Osteoblast (primary cell): Measurements from ENCODE around the gene MRGPRE. TPM values are rescaled to one million over a fixed set of nuclear protein-coding genes. Genes with fewer than 3 reads are reported as not detected.
"Not testable (repeated sequence)": the region's sequence is repeated elsewhere in the genome, so short reads cannot be mapped to it uniquely, and the experiment has no call there.

ENCODE experiments used
- DNase-seq: peaks from one replicate; pipeline ENCODE4 v3.0.0; 2011; ENCODE audit warnings: low spot score, mixed read lengths; ENCODE audit not compliant: insufficient read length; ENCODE audit errors: missing footprints
- H2AFZ ChIP-seq: 2 replicates; pipeline ENCODE4 v1.6.0; 2011; ENCODE audit warnings: mild to moderate bottlenecking, low read length
- H3K27ac ChIP-seq: 2 replicates; pipeline ENCODE4 v1.5.1; 2011; ENCODE audit warnings: mild to moderate bottlenecking, low read depth, low read length, moderate library complexity
- H3K27me3 ChIP-seq: 2 replicates; pipeline ENCODE4 v1.6.0; 2012; ENCODE audit warnings: mild to moderate bottlenecking, control low read depth, inconsistent platforms, low read length, moderate library complexity; ENCODE audit not compliant: insufficient read depth
- H3K36me3 ChIP-seq: 2 replicates; pipeline ENCODE4 v1.5.1; 2011; ENCODE audit warnings: mild to moderate bottlenecking, low read length, control low read depth, moderate library complexity; ENCODE audit not compliant: insufficient read depth
- H3K4me1 ChIP-seq: 2 replicates; pipeline ENCODE4 v1.5.1; 2011; ENCODE audit warnings: mild to moderate bottlenecking, low read length, control low read depth, moderate library complexity; ENCODE audit not compliant: insufficient read depth
- H3K4me2 ChIP-seq: 2 replicates; pipeline ENCODE4 v1.6.0; 2011; ENCODE audit warnings: mild to moderate bottlenecking, low read length; ENCODE audit not compliant: insufficient read depth
- H3K4me3 ChIP-seq: fragments of 200-600 bp; sonication (generic); 3 replicates; pipeline ENCODE4 v1.5.1; 2012; ENCODE audit warnings: mild to moderate bottlenecking, low read length, inconsistent platforms; ENCODE audit not compliant: insufficient read depth
- H3K79me2 ChIP-seq: 2 replicates; pipeline ENCODE4 v1.6.0; 2012; ENCODE audit warnings: mild to moderate bottlenecking, low read length, control low read depth, inconsistent platforms; ENCODE audit not compliant: insufficient read depth
- H3K9me3 ChIP-seq: 2 replicates; pipeline ENCODE4 v1.5.1; 2011; ENCODE audit warnings: low read depth, low read length, control low read depth
- H4K20me1 ChIP-seq: 2 replicates; pipeline ENCODE4 v1.6.0; 2012; ENCODE audit warnings: mild to moderate bottlenecking, low read length, control low read depth; ENCODE audit not compliant: insufficient read depth
- CTCF ChIP-seq: IDR thresholded peaks from 2 replicates; pipeline ENCODE4 v1.5.1; 2011; ENCODE audit warnings: mild to moderate bottlenecking, low read depth, low read length, moderate library complexity; ENCODE audit errors: extremely low read depth
- total RNA-seq: library from RNA; depleted of rRNA; stranded (reverse); fragments of >200 nt; gene quantifications from 2 replicates; pipeline ENCODE4 v1.2.3, GENCODE V29; 2012

The MRGPRE gene
- under 0.01 TPM in 1 of 2 replicates, not detected in the other for total RNA-seq

GRCh38 chr11:3231851-3232744 lies at the start of gene MRGPRE:
TSS of gene MRGPRE (minus strand) at chr11:3232417. CDS start at chr11:3228799, 3,618 bp downstream.
- Histone ChIP-seq H3K4me1 (no peaks in the 10 kb centered on the region), H3K27ac (no peak within 1 kb of the TSS), H3K9me3 (no peaks in the 10 kb centered on the region), H3K79me2 (no peaks in the 10 kb centered on the region), H3K4me3 (no peak within 1 kb of the TSS), H4K20me1 (no peaks in the 10 kb centered on the region), H2AFZ (peak within 1 kb of the TSS; percentile 62), H3K27me3 (peaks cover 38% of the 10 kb centered on the region), H3K4me2 (peak within 1 kb of the TSS; percentile 43), H3K36me3 (no peaks in the 10 kb centered on the region)
- peak; percentile 86 for DNase-seq
- TF ChIP-seq CTCF = no peak

DNA sequence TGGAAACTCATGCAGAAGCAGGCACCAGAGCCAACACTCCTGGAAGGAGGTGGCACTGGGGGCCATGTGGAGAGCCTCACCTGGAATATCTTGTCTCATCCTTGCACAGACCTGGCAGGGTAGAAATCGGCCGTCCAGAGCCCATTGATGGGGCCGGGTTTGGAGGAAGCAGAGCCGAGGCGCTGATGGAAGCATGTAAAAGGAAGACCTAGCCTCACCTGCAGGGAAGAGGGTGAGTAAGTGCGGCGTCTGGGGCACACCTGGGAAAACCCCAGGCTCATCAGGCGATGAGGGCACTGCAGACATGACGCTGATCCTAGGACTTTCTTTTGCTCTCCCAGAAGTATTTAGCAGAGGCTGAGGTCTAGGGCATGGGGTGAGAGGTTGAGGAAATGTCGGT lies 48.9 kb upstream of the MRGPRE start:
- not testable (repeated sequence) for H3K79me2 ChIP-seq, H3K4me2 ChIP-seq, H3K36me3 ChIP-seq, H3K9me3 ChIP-seq, H3K27ac ChIP-seq, H3K4me1 ChIP-seq, H4K20me1 ChIP-seq, H2AFZ ChIP-seq, DNase-seq, H3K27me3 ChIP-seq, H3K4me3 ChIP-seq

GRCh38 chr11:3280662-3281061 lies 48.4 kb upstream of the MRGPRE start:
- not testable (repeated sequence) for H3K9me3 ChIP-seq, H3K4me1 ChIP-seq, H3K79me2 ChIP-seq, H2AFZ ChIP-seq, H3K27me3 ChIP-seq, H3K36me3 ChIP-seq, DNase-seq, H4K20me1 ChIP-seq, H3K4me2 ChIP-seq, H3K27ac ChIP-seq, H3K4me3 ChIP-seq

- not testable (repeated sequence) for H3K79me2 ChIP-seq, DNase-seq, H3K4me2 ChIP-seq, H3K27me3 ChIP-seq, H3K27ac ChIP-seq, H3K36me3 ChIP-seq, H3K4me3 ChIP-seq, H3K9me3 ChIP-seq, H2AFZ ChIP-seq, H3K4me1 ChIP-seq, H4K20me1 ChIP-seq
Observed at GRCh38 chr11:3278922-3279321, 46.7 kb upstream of the MRGPRE start.

- H4K20me1 ChIP-seq, H3K4me1 ChIP-seq, DNase-seq, H3K27me3 ChIP-seq, H3K4me3 ChIP-seq, H3K9me3 ChIP-seq, H3K27ac ChIP-seq, H3K36me3 ChIP-seq, H3K4me2 ChIP-seq, H3K79me2 ChIP-seq, H2AFZ ChIP-seq: not testable (repeated sequence)
Observed at GRCh38 chr11:3273629-3274028, 41.4 kb upstream of the MRGPRE start.

DNA sequence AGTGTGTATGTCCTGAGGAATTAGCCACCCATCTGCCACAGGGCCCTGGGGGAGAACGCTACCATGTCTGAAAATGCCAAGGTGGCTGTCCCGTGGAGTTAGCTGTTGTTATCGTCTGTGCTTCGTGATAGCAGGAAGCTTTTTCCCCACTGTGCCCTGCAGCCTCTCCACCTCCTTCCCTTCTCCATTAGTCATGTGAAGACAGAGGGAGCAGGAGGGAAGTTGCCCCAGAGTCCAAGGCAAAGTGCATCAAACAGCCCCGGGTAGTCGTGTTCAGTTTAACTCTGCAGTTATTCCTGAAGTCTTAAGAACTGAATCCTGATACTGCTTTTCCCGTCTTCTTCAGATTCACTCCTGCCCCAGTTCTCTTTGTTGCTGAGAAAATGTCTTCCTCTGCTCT lies 30.3 kb upstream of the MRGPRE start:
- not testable (repeated sequence) for H3K4me3 ChIP-seq, H3K79me2 ChIP-seq, H3K4me2 ChIP-seq, H3K9me3 ChIP-seq, DNase-seq, H3K27me3 ChIP-seq, H2AFZ ChIP-seq, H3K27ac ChIP-seq, H3K4me1 ChIP-seq, H4K20me1 ChIP-seq, H3K36me3 ChIP-seq

GRCh38 chr11:3261831-3262230 lies 29.6 kb upstream of the MRGPRE start:
- not testable (repeated sequence) for DNase-seq, H3K9me3 ChIP-seq, H2AFZ ChIP-seq, H3K4me3 ChIP-seq, H3K36me3 ChIP-seq, H3K4me2 ChIP-seq, H3K27me3 ChIP-seq, H3K79me2 ChIP-seq, H3K27ac ChIP-seq, H4K20me1 ChIP-seq, H3K4me1 ChIP-seq

DNA sequence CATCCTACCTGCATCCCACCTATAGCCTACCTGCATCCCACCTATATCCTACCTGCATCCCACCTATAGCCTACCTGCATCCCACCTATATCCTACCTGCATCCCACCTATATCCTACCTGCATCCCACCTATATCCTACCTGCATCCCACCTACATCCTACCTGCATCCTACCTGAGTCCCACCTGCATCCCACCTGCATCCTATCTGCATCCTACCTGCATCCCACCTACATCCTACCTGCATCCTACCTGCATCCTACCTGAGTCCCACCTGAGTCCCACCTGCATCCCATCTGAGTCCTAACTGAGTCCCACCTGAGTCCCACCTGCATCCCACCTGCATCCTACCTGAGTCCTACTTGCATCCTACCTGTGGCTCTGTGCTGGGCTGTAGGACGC lies 25.3 kb upstream of the MRGPRE start:
- not testable (repeated sequence) for H3K27ac ChIP-seq, H3K36me3 ChIP-seq, H3K4me1 ChIP-seq, H4K20me1 ChIP-seq, H2AFZ ChIP-seq, H3K4me2 ChIP-seq, H3K27me3 ChIP-seq, H3K9me3 ChIP-seq, H3K4me3 ChIP-seq, H3K79me2 ChIP-seq, DNase-seq
